Spleen (tissue), 7 donors: ENCODE data around the gene TIGD6.

Experiments used
- CTCF ChIP-seq, 11 experiments: fragments of 200-600 bp in 7 of 11; fragments of 450-650 bp in 4 of 11; sonication (generic) in 4 of 11; IDR thresholded peaks in 8 of 11; conservative IDR thresholded peaks in 3 of 11; 1 replicate in 7 of 11; 2 replicates in 4 of 11; pipeline versions ENCODE4 v1.4.0 to v1.8.0; 2016 to 2021; ENCODE audit warnings: antibody characterized with exemption in 11 of 11, inconsistent platforms in 4 of 11, mild to moderate bottlenecking in 1 of 11
- POLR2A ChIP-seq, 3 donors: fragments of 450-650 bp; IDR thresholded peaks; one replicate each; pipeline ENCODE4 v1.5.1; 2017; ENCODE audit warnings: antibody characterized with exemption in 3 of 3, mild to moderate bottlenecking in 1 of 3
- POLR2AphosphoS5 ChIP-seq, 3 donors: sonication (generic); formaldehyde crosslinking; IDR thresholded peaks; one replicate each; pipeline ENCODE4 v1.5.1; 2017; ENCODE audit warnings: antibody characterized with exemption in 3 of 3
- donor health status: DM: no; HTN: no; CAD: no; lungs with moderate emphysema.
- donor health status: DM: no; HTN: no; CAD: no.
- donor health status: DM: no; HTN: no; CAD: no.

- TF ChIP-seq CTCF (IDR thresholded peaks at IDR 0.05 in 8 of 11, conservative IDR thresholded peaks at IDR 0.05 in 3 of 11), result no peak
- TF ChIP-seq POLR2AphosphoS5 (IDR thresholded peaks at IDR 0.05), result no peak
- no peak for TF ChIP-seq POLR2A (IDR thresholded peaks at IDR 0.05)
These were observed 44.3 kb upstream of the TIGD6 start for GRCh38 chr5:150044712-150045111.
